Measurements from ENCODE around the gene C6orf62.
"Not testable (repeated sequence)": the region's sequence is repeated elsewhere in the genome, so short reads cannot be mapped to it uniquely, and the experiment has no call there.

The C6orf62 gene

DNA sequence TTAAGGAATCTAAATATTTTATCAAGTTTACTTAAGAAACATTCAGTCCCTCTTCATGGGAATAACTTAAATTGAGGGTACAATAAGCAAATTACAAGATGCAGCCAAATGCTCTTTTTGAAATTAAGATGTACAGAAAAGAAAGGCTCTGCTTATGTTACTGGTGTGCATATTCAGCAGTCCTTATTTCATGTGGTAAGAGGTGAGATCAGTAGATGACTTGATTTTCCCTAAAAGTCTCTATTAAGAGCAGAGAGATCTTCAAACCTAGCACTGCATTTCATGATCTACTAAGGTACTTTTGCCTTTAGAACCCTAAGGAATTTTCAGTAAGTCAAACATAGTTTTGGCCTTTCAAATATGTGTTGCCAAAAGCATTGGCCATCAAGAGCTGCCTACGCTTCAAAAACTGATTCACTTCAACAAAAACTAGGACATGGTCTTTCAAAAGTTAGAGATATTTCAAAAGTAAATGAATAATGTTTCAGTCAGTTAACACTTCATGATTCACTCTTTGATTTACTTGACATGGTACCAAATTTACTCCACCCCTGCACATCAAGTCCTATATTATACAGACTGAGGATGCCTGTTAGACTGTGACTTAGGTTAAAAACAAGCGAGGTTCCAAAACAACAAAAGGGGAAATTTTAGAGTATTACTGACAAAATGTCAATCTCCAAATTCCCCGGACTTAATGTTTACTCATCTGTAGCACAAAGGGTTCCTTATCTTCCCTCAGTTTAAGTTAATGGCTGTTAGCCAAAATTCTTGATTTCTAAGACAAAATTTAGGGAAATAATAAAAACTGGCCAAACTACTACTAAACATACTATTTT is 19.2 kb downstream of the C6orf62 start:
- no peak overlapping the region for H4K8ac ChIP-seq (ENCODE audit: low read depth, low read length)
- no peak overlapping the region for H2BK120ac ChIP-seq (ENCODE audit: low read depth, low read length)
- no peak overlapping the region for H4K91ac ChIP-seq (ENCODE audit: low read depth, low read length, poor library complexity)
- no peak overlapping the region for H3K4me3 ChIP-seq (ENCODE audit: low read length in 2 of 2)
- H2BK12ac ChIP-seq (ENCODE audit: low read length), result no peak overlapping the region
- H3K4me2 ChIP-seq (ENCODE audit: insufficient read depth, low read length, poor library complexity, severe bottlenecking), result no peak overlapping the region
- H3K9ac ChIP-seq (ENCODE audit: low read depth, low read length, poor library complexity), result no peak overlapping the region
- H2AFZ ChIP-seq (ENCODE audit: low read length), result no peak overlapping the region
- H3K23ac ChIP-seq (ENCODE audit: low read depth, low read length, poor library complexity), result no peak overlapping the region
- no peaks in the 10 kb centered on the region for H3K27me3 ChIP-seq (ENCODE audit: control insufficient read depth in 3 of 3, insufficient read depth in 3 of 3, low read depth in 1 of 3, low read length in 3 of 3)
- H3K14ac ChIP-seq (ENCODE audit: low read length), result no peak overlapping the region
- H3K79me1 ChIP-seq (ENCODE audit: low read depth, low read length), result no peaks in the 10 kb centered on the region
- no peak overlapping the region for H3K18ac ChIP-seq (ENCODE audit: low read length)
- no peaks in the 10 kb centered on the region for H3K4me1 ChIP-seq (ENCODE audit: control insufficient read depth in 2 of 2, insufficient read depth in 1 of 2, low read depth in 1 of 2, low read length in 2 of 2)
- peaks cover 0 to 63% of the 10 kb centered on the region in 2 donors for H3K36me3 ChIP-seq (replicated peaks in 1 of 2; ENCODE audit: control insufficient read depth in 2 of 2, insufficient read depth in 2 of 2, low read length in 2 of 2)
- no peak overlapping the region for H2BK5ac ChIP-seq (ENCODE audit: low read length)
- H2AK5ac ChIP-seq (ENCODE audit: low read depth, low read length), result no peak overlapping the region
- WGBS, 2 donors (ENCODE audit: extremely low coverage in 2 of 2, insufficient read length in 2 of 2, insufficient replicate concordance in 1 of 2), result no CpG with 5 or more reads among the region's 3 CpGs
- no peaks in the 10 kb centered on the region for H3K9me3 ChIP-seq (replicated peaks in 1 of 2; ENCODE audit: control insufficient read depth in 2 of 2, insufficient read depth in 1 of 2, low read depth in 1 of 2, low read length in 2 of 2)
- no peak overlapping the region for H3K27ac ChIP-seq (replicated peaks; ENCODE audit: low read length)
- no peak for DNase-seq (ENCODE audit: low spot score)
- no peak overlapping the region for H2BK15ac ChIP-seq (ENCODE audit: low read length)
- no peak overlapping the region for H3K4ac ChIP-seq (ENCODE audit: low read length)

DNA sequence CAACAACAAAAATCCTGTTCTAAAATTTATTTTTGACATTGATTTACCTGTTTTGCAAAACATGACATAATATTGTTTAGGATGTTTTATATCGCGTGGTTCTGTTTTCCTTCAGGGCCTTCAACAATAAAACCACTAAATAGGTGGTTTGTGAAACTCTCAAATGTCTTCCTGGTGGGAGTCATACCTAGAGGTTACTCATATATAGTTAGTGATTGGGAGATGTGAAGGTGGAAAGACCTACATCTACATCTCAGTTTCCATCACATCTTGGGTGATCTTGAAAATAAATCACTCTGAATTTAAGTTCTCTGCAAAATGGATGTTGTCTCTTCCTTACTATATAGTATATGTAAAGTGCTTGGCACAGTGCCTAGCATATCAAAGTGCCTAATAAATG is 22.9 kb downstream of the C6orf62 start:
- H3K27me3 ChIP-seq (ENCODE audit: control insufficient read depth in 3 of 3, insufficient read depth in 3 of 3, low read depth in 1 of 3, low read length in 3 of 3), result no peaks in the 10 kb centered on the region

DNA sequence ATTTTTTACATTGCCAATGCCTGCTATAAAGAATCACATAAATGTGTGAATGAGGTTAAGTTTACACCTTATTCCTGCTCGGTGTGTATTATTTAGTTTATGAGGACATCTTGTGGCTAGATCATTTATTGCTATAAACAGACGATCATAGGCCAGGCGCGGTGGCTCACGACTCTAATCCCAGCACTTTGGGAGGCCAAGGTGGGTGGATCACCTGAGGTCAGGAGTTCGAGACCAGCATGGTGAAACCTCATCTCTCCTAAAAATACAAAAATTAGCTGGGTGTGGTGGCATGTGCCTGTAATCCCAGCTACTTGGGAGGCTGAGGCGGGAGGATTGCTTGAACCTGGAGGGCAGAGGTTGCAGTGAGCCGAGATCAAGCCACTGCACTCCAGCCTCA is 23.3 kb downstream of the C6orf62 start:
- not testable (repeated sequence) for H3K9ac ChIP-seq (ENCODE audit: low read depth, low read length, poor library complexity); H3K14ac ChIP-seq (ENCODE audit: low read length); H3K18ac ChIP-seq (ENCODE audit: low read length); H2BK12ac ChIP-seq (ENCODE audit: low read length); H3K27ac ChIP-seq (replicated peaks; ENCODE audit: low read length); H2AFZ ChIP-seq (ENCODE audit: low read length); H4K8ac ChIP-seq (ENCODE audit: low read depth, low read length); H4K91ac ChIP-seq (ENCODE audit: low read depth, low read length, poor library complexity); H2AK5ac ChIP-seq (ENCODE audit: low read depth, low read length); H3K23ac ChIP-seq (ENCODE audit: low read depth, low read length, poor library complexity); H3K79me1 ChIP-seq (ENCODE audit: low read depth, low read length); H3K4me1 ChIP-seq (ENCODE audit: control insufficient read depth in 2 of 2, insufficient read depth in 1 of 2, low read depth in 1 of 2, low read length in 2 of 2); H2BK120ac ChIP-seq (ENCODE audit: low read depth, low read length); H2BK5ac ChIP-seq (ENCODE audit: low read length); H3K27me3 ChIP-seq (ENCODE audit: control insufficient read depth in 3 of 3, insufficient read depth in 3 of 3, low read depth in 1 of 3, low read length in 3 of 3); H2BK15ac ChIP-seq (ENCODE audit: low read length); H3K9me3 ChIP-seq (replicated peaks in 1 of 2; ENCODE audit: control insufficient read depth in 2 of 2, insufficient read depth in 1 of 2, low read depth in 1 of 2, low read length in 2 of 2); H3K4ac ChIP-seq (ENCODE audit: low read length); H3K4me3 ChIP-seq (ENCODE audit: low read length in 2 of 2); H3K4me2 ChIP-seq (ENCODE audit: insufficient read depth, low read length, poor library complexity, severe bottlenecking)
- DNase-seq (ENCODE audit: low spot score), result peak; percentile 8
- WGBS, 2 donors (ENCODE audit: extremely low coverage in 2 of 2, insufficient read length in 2 of 2, insufficient replicate concordance in 1 of 2), result no CpG with 5 or more reads among the region's 8 CpGs
- peaks cover 0 to 22% of the 10 kb centered on the region in 2 donors for H3K36me3 ChIP-seq (replicated peaks in 1 of 2; ENCODE audit: control insufficient read depth in 2 of 2, insufficient read depth in 2 of 2, low read length in 2 of 2)

More for the DNA sequence above, 22.9 kb downstream of the C6orf62 start:
- no peak overlapping the region for H3K4me3 ChIP-seq (ENCODE audit: low read length in 2 of 2)
- no peak overlapping the region for H3K27ac ChIP-seq (replicated peaks; ENCODE audit: low read length)
- no CpG with 5 or more reads among the region's 2 CpGs for WGBS, 2 donors (ENCODE audit: extremely low coverage in 2 of 2, insufficient read length in 2 of 2, insufficient replicate concordance in 1 of 2)
- no peak overlapping the region for H2AFZ ChIP-seq (ENCODE audit: low read length)
- no peak overlapping the region for H2BK12ac ChIP-seq (ENCODE audit: low read length)
- DNase-seq (ENCODE audit: low spot score), result no peak
- no peak overlapping the region for H3K14ac ChIP-seq (ENCODE audit: low read length)
- H2AK5ac ChIP-seq (ENCODE audit: low read depth, low read length), result no peak overlapping the region
- H2BK15ac ChIP-seq (ENCODE audit: low read length), result no peak overlapping the region
- no peak overlapping the region for H2BK120ac ChIP-seq (ENCODE audit: low read depth, low read length)
- no peak overlapping the region for H3K9ac ChIP-seq (ENCODE audit: low read depth, low read length, poor library complexity)
- H2BK5ac ChIP-seq (ENCODE audit: low read length), result no peak overlapping the region
- H3K23ac ChIP-seq (ENCODE audit: low read depth, low read length, poor library complexity), result no peak overlapping the region
- peaks cover 0 to 27% of the 10 kb centered on the region in 2 donors for H3K36me3 ChIP-seq (replicated peaks in 1 of 2; ENCODE audit: control insufficient read depth in 2 of 2, insufficient read depth in 2 of 2, low read length in 2 of 2)
- H4K8ac ChIP-seq (ENCODE audit: low read depth, low read length), result no peak overlapping the region
- H4K91ac ChIP-seq (ENCODE audit: low read depth, low read length, poor library complexity), result no peak overlapping the region
- H3K4me1 ChIP-seq (ENCODE audit: control insufficient read depth in 2 of 2, insufficient read depth in 1 of 2, low read depth in 1 of 2, low read length in 2 of 2), result no peaks in the 10 kb centered on the region
- no peak overlapping the region for H3K4me2 ChIP-seq (ENCODE audit: insufficient read depth, low read length, poor library complexity, severe bottlenecking)
- no peak overlapping the region for H3K4ac ChIP-seq (ENCODE audit: low read length)
- no peaks in the 10 kb centered on the region for H3K9me3 ChIP-seq (replicated peaks in 1 of 2; ENCODE audit: control insufficient read depth in 2 of 2, insufficient read depth in 1 of 2, low read depth in 1 of 2, low read length in 2 of 2)
- H3K79me1 ChIP-seq (ENCODE audit: low read depth, low read length), result no peaks in the 10 kb centered on the region
- H3K18ac ChIP-seq (ENCODE audit: low read length), result no peak overlapping the region

DNA sequence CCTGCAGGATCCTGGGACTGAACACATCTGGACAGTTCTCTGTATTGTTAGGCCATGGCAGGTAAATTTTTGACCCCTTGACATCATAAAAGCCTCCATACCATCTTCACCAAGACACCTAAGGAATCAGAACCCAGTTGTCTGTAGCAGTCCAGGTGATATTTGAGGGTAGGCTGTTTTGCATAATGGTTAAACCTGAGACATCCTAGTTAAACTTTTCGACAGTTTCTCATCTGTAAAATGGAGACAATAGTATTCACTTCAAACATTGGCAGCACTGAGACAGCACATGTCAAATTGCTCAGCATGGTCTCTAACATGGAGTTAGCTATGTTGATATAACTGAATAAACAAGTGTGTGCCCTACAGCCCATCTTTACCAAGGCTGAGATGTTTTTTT is 24.8 kb downstream of the C6orf62 start:
- Histone ChIP-seq H3K4ac (ENCODE audit: low read length) (no peak overlapping the region), H3K79me1 (ENCODE audit: low read depth, low read length) (no peaks in the 10 kb centered on the region), H3K9ac (ENCODE audit: low read depth, low read length, poor library complexity) (no peak overlapping the region), H2AK5ac (ENCODE audit: low read depth, low read length) (no peak overlapping the region), H2BK12ac (ENCODE audit: low read length) (no peak overlapping the region), H4K8ac (ENCODE audit: low read depth, low read length) (no peak overlapping the region), H3K27ac (replicated peaks; ENCODE audit: low read length) (no peak overlapping the region), H2AFZ (ENCODE audit: low read length) (no peak overlapping the region), H3K36me3 (replicated peaks in 1 of 2; ENCODE audit: control insufficient read depth in 2 of 2, insufficient read depth in 2 of 2, low read length in 2 of 2) (peaks cover 0 to 11% of the 10 kb centered on the region in 2 donors), H3K9me3 (replicated peaks in 1 of 2; ENCODE audit: control insufficient read depth in 2 of 2, insufficient read depth in 1 of 2, low read depth in 1 of 2, low read length in 2 of 2) (no peaks in the 10 kb centered on the region), H3K4me2 (ENCODE audit: insufficient read depth, low read length, poor library complexity, severe bottlenecking) (no peak overlapping the region), H3K18ac (ENCODE audit: low read length) (no peak overlapping the region), H2BK15ac (ENCODE audit: low read length) (no peak overlapping the region), H3K4me3 (ENCODE audit: low read length in 2 of 2) (no peak overlapping the region), H2BK120ac (ENCODE audit: low read depth, low read length) (no peak overlapping the region), H3K27me3 (ENCODE audit: control insufficient read depth in 3 of 3, insufficient read depth in 3 of 3, low read depth in 1 of 3, low read length in 3 of 3) (no peaks in the 10 kb centered on the region), H3K23ac (ENCODE audit: low read depth, low read length, poor library complexity) (no peak overlapping the region), H3K14ac (ENCODE audit: low read length) (no peak overlapping the region), H2BK5ac (ENCODE audit: low read length) (no peak overlapping the region), H3K4me1 (ENCODE audit: control insufficient read depth in 2 of 2, insufficient read depth in 1 of 2, low read depth in 1 of 2, low read length in 2 of 2) (no peaks in the 10 kb centered on the region), H4K91ac (ENCODE audit: low read depth, low read length, poor library complexity) (no peak overlapping the region)
- DNase-seq (ENCODE audit: low spot score), result no peak
- WGBS, 2 donors (ENCODE audit: extremely low coverage in 2 of 2, insufficient read length in 2 of 2, insufficient replicate concordance in 1 of 2), result no CpG with 5 or more reads among the region's 1 CpG
